GM21737 (cell line): Measurements from ENCODE around the gene HIP1.
"Not testable (repeated sequence)": the region's sequence is repeated elsewhere in the genome, so short reads cannot be mapped to it uniquely, and the experiment has no call there.

Experiments used
- ATAC-seq: cut with Tn5 transposase; IDR thresholded peaks from one replicate; pipeline ENCODE4 v1.9.1; 2021; ENCODE audit warnings: mild to moderate bottlenecking, moderate library complexity; ENCODE audit not compliant: unreplicated experiment

Gene HIP1

DNA sequence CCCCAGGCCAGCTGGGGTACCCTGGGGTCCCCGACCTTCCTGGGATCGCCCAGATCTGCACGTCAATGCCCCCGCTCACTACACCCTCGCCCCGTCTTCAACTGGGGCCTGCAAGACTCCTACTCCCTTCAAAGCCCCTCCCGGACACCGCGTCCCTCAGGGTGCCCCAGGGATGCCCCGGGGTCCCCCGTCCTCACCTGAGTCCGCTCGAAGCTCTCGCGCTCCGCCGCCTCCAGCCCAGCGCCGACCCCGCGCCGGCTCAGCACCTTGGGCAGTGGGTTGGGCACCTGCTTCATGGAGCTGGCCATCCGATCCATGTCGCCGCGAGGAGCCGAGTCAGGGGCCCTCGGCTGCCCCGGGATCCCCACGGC lies at the start of gene HIP1:
HIP1 (minus strand) TSS at position 338 of the 371 bp plus-strand sequence; CDS start at position 317, 21 bp downstream.
- ATAC-seq, result peak; percentile 1

DNA sequence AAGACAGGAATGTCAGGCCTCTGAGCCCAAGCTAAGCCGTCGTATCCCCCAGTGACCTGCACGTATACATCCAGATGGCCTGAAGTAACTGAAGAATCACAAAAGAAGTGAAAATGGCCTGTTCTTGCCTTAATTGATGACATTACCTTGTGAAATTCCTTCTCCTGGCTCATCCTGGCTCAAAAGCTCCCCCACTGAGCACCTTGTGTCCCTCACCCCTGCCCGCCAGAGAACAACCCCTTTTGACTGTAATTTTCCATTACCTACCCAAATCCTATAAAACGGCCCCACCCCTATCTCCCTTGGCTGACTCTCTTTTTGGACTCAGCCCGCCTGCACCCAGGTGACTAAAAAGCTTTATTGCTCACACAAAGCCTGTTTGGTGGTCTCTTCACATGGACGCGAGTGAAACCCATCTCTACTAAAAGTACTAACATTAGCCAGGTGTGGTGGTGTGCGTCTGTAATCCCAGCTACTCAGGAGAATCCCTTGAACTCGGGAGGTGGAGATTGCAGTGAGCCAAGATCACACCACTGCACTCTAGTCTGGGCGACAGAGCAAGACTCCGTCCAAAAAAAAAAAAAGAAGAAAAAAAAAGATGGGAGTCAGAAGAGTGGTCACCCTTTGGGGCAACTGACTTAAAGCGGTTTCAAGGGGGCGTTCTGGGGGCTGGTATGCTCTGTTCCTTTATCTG lies 49.6 kb upstream of the HIP1 start:
- not testable (repeated sequence) for ATAC-seq

DNA sequence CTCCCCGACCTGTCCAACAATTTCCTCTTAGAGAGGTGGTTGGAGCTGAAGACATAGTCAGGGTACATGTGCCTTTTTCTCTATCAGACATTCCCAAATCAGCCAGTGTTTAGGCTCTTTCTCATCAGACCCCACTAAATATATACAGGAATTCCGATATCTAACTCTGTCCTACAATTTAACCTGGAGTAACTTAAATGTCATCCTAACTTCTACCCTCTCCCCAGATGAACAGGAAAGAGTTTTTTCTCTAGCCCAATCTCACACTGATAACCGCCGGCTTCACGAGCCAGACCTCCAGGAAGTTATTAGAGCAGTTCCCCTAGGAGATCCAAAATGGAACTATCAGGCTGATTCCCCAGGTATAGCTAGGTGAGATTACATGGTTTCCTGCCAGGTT lies 44.3 kb upstream of the HIP1 start:
- ATAC-seq, result not testable (repeated sequence)

DNA sequence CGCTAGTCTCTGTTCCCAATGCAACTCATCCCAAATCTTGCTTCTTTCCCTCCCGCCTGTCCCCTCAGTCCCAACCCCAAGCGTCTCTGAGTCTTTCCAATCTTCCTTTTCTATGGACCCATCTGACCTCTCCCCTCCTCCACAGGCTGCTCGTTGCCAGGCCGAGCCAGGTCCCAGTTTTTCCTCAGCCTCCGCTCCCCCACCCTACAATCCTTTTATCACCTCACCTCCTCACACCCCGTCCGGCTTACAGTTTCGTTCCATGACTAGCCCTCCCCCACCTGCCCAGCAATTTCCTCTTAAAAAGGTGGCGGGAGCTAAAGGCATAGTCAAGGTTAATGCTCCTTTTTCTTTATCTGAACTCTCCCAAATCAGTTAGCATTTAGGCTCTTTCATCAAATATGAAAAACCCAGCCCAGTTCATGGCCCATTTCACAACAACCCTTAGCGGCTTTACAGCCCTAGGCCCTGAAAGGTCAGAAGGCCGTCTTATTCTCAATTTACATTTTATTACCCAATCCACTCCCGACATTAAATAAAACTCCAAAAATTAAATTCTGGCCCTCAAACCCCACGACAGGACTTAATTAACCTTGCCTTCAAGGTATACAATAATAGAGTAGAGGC lies 42.0 kb upstream of the HIP1 start:
- ATAC-seq, result not testable (repeated sequence)

DNA sequence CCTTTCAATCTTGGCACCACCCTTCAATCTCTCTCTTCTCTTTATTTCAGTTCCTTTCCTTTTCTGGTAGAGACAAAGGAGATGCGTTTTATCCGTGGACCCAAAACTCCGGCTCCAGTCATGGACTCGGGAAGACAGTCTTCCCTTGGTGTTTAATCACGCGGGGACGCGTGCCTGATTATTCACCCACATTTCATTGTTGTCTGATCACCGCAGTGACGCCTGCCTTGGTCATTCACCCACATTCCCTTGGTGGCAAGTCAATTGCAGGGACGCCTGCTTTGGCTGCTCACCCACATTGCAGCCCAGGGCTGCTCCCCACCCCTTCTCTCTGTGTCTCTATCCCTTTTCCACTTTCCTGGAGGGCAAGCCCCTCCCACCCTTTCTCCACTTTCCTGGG lies 40.8 kb upstream of the HIP1 start:
- not testable (repeated sequence) for ATAC-seq

DNA sequence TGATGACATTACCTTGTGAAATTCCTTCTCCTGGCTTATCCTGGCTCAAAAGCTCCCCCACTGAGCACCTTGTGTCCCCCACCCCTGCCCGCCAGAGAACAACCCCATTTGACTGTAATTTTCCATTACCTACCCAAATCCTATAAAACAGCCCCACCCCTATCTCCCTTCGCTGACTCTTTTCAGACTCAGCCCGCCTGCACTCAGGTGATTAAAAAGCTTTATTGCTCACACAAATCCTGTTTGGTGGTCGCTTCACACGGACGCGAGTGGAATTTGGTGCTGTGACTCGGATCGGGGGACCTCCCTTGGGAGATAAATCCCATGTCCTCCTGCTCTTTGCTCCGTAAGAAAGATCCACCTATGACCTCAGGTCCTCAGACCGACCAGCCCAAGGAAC lies 40.3 kb upstream of the HIP1 start:
- not testable (repeated sequence) for ATAC-seq

DNA sequence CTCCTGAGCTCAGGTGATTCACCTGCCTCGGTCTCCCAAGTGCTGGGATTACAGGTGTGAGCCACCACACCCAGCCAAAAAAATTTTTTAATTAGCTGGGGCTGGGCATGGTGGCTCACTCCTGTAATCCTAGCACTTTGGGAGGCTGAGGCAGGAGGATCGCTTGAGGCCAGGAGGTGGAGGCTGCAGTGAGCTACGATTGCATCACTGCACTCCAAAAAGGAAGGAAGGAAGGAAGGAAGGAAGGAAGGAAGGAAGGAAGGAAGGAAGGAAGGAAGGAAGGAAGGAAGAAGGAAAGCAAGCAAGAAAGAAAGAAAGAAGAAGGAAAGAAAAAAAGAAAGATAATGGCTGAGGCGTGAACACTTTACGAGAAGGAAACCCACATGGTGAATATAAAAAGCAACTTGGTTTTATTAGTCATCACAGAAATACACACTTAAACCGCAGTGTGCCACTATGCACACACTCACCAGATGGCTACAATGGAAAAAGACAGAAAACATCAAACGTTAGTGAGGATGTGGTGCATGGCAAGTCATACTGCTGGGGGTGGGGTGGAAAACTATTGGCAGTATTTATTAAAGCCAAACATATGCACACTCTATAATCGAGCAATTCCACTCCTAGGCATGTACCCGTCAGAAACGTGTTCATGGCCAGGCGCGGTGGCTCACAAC lies 37.7 kb upstream of the HIP1 start:
- no peak for ATAC-seq

DNA sequence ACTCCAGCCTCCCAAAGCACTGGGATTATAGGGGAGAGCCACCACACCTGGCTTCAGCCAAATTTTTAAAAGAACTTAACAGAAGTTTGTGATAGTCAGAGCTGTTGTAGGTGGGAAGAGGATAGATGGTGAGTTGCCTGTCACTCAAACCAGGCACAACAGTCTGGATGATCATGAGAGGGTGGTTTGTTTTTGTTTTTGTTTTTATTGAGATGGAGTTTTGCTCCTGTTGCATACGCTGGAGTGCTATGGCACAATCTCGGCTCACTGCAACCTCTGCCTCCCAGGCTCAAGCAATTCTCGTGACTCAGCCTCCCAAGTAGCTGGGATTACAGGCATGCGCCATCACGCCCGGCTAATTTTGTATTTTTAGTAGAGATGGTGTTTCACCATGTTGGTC lies 35.2 kb upstream of the HIP1 start:
- ATAC-seq, result not testable (repeated sequence)

DNA sequence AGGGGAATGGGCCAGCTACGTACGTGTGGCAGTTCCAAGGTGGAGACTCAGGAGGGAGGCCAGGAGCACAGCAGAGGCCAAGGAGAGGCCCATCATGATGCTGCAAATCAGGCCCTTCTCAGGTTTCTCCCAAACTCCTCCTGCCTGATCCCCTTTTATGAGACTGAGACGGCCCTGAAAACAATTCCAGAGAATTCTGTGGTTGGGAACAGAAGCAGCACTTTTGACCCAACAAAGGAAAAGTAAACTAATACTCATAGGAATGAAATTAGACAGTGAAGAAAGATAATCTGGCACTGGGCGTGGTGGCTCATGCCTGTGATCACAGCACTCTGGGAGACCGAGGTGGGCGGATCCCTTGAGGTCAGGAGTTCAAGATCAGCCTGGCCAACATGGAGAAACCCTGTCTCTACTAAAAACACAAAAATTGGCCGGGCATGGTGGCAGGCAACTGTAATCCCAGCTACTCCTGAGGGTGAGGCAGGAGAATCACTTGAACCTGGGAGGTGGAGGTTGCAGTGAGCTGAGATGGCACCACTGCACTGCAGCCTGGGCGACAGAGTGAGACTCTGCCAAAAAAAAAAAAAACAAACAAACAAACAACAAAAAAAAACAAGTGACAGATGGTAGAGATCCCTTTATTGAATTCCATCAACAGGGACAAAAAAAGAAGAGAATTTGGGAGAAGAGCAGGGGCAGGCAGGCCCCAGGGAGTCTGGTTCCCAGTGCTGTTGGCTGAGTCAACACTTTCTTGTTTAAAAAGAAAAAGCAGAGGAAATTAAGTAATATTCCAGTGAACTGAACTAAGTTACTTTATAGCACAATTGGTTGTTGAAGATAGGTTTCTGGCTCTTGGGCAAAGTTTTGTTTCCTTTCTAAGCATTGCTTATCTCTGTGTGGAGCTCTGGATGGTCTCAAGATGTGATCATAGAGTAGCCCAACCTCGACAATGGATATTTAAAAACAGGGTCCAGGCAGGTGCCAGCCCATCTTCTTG lies 33.6 kb upstream of the HIP1 start, which contains the start of gene CCL26:
CCL26 (minus strand) TSS at position 131 of the 997 bp plus-strand sequence; CDS start at position 96, 35 bp downstream.
- no peak for ATAC-seq

DNA sequence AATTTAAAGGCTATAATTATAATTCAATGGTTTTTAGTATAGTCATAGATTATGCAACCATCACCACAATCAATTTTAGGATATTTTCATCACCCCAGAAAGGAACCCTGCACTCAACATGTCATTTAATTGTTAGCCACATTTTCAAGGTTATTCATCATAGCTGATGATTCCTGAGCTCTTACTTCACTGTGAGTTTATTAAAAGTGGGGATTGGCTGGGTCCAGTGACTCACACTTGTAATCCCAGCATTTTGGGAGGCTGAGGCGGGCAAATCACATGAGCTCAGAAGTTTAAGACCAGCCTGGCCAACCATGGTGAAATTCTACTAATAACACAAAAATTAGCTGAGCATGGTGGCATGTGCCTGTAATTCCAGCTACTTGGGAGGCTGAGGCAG lies 32.5 kb upstream of the HIP1 start:
- ATAC-seq, result no peak

DNA sequence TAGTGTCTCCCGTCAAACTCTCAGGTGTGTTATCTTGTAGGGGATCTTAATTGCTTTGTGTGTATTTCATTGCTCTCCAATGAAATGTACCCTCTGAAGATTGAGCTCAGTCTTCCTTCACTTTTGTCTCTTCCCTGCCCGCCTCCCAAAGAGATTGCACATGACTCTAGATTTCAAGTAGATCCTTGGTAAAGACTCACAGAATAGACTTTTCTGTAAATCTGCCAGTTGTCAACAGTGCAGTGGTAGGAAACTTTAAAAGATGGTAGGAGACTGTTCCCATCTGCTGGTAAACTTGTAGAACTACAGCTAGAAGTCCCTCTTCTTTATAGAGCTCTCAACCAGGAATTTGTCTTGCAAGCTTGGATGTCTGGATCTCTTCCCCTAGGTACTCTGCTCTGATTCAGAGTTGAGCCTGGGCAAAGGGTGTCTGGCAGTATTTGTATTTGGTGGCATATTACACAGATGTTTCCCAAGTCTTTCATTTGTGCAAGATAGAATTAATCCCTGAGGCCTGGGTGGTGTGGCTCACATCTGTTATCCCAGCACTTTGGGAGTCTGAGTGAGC lies 23.7 kb upstream of the HIP1 start:
- no peak for ATAC-seq

DNA sequence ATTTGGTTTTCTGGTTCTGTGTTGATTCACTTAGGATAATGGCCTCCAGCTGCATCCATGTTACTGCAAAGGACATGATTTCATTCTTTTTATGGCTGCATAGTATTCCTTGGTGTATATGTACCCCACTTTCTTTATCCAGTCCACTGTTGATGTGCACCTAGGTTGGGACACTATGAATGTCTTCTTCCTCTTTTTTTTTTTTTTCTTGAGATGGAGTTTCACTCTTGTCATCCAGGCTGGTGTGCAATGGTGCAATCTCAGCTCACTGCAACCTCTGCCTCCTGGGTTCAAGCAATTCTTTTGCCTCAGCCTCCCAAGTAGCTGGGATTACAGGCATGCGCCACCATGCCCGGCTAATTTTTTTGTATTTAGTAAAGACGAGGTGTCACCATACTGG lies 23.1 kb upstream of the HIP1 start:
- not testable (repeated sequence) for ATAC-seq

DNA sequence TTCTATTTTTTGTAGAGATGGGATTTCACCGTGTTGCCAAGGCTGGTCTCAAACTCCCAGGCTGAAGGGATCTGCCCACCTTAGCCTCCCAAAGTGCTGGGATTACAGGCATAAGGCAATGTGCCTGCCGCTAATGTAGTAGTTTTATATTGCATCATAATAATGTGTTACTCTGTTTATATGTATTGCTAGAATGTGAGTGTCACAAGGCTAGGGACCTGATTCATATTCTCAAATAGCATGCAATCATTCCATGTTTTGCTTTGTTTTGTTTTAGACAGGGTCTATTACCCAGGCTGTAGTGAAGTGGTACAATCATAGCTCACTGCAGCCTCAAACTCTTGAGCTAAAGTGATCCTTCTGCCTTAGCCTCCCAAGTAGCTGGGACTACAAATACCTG lies 19.8 kb upstream of the HIP1 start:
- ATAC-seq, result no peak

DNA sequence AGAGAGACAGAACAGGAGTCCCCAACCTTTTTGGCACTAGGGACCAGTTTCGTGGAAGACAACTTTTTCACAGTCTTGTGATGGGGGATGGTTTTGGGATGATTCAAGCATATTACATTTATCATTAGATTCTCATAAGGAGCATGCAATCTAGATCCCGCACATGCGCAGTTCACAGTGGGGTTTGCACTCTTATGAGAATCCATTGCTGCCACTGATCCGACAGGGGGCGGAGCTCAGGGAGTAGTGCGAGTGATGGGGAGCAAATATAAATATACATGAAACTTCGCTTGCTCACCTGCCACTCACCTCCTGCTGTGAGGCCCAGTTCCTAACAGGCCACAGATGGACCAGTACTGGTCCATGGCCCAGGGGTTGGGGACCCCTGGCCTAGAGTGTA lies 19.1 kb upstream of the HIP1 start:
- ATAC-seq, result no peak

DNA sequence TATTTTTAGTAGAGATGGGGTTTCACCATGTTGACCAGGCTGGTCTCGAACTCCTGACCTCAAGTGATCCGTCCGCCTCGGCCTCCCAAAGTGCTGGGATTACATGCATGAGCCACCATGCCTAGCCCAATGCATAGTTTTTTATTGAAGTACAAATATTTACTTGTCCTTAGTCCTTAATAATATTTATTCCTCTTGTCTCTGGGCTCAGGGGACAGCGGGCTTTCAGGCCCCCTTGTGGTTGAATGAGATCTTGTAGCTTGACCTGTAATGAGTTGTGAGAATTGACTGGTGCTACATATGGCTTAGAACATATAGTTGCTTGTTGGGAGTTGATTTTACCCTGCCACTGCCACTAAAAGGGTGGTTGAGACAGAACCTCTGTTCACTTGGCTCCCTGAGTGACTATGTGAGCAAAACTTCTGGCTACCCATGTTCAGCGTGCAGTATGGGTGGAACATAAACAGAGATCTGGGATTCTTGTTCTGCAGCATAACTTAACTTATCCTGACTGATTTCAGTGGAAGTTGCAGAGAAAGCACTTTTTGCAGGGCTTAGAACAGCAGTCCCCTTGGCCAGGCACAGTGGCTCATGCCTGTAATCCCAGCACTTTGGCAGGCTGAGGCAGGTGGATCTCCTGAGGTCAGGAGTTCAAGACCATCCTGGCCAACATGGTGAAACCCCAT lies 18.4 kb upstream of the HIP1 start:
- no peak for ATAC-seq

DNA sequence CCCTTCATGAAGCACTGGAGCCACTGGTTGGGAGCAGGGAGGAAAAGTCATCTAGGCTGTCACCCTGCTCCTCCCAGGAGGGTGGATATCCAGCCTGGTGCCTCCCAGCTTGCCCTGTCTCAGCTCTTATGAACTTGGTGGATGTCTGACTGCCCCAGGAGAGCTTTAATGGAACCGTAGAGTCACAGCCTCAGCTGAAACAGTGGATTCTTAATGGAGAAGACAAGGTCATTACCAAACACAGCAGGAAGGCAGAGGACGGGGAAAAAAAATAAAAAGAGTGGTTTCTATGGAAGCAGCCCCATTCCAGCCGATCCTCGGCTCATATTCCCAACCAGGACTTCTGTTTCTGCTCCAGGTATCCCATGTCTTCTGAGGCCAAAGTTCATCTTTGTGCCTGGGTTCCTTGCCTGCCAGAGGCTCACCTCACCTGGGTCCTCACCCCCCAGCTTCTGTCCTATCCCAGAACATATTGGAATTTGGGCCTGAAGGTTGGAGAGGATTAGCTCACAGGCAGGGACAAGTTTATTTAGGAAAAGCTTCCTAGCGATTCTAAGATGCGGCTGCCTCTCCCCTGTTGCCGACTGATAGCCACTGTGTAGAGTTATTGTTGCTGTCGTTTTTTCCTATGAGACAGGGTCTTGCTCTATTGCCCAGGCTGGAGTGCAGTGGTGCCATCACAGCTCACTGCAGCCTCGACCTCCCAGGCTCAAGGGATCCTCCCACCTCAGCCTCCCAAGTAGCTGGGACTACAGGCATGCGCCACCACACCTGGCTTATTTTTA lies 17.7 kb upstream of the HIP1 start:
- no peak for ATAC-seq

DNA sequence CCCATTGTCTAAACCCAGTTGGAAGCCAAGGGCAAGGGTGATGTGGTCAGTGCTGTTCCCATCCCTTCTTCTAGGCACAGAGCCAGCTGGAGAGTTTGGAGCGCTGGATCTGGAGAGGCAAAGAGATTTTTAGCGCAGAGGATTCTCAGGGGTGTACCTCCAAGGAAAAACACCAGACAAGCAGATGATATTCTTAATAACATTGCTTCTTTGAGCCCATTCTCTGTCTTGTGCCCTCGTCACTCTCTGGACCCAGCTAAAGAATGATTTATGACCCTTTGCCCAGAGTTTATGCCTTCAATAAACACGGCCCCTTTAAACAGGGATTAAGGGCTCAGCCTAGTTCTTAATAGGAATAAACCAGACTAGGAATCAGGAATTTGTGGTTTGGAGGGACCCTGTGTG lies 4.7 kb upstream of the HIP1 start:
- ATAC-seq, result no peak

DNA sequence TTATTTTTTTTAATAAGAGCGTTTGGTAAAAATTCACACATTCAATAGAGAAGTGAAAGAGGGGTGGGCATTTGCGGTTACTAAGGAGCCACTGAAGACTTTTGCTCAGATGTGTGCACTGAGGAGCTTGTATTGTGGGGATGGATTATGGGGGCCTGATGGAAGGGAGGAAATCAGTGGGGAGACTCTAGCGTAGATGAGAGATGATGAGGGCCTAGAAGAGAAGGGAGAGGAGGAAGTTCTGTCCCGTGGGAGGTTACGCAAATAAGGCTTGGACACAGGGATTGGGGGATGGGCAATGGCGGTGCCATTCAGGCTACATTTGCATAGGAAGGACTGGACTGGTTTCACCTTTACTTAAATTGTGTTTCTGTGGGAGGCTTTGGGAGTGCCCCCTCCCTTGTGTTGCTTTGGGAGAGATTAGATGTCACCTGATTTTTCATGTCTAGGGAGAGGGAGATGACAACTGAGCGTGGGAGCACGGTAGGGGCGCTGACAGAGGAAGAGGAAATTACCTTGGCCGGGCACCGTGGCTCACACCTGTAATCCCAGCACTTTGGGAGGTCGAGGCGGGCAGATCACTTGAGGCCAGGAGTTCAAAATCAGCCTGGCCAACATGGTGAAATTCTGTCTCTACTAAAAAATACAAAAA lies 2.2 kb upstream of the HIP1 start:
- no peak for ATAC-seq
